Kidney tubule cell (primary cell): Measurements from ENCODE around the gene ARMC3.
A peak's percentile ranks its signal among the peaks of the same experiment; 100 is the strongest.
"Not testable (repeated sequence)": the region's sequence is repeated elsewhere in the genome, so short reads cannot be mapped to it uniquely, and the experiment has no call there.

Experiments
- DNase-seq: peaks from one replicate; pipeline ENCODE4 v3.0.0-alpha.2; 2018; ENCODE audit warnings: low spot score

The ARMC3 gene

GRCh38 chr10:23051278-23051677 is 123.4 kb downstream of the ARMC3 start:
- no peak for DNase-seq

DNA sequence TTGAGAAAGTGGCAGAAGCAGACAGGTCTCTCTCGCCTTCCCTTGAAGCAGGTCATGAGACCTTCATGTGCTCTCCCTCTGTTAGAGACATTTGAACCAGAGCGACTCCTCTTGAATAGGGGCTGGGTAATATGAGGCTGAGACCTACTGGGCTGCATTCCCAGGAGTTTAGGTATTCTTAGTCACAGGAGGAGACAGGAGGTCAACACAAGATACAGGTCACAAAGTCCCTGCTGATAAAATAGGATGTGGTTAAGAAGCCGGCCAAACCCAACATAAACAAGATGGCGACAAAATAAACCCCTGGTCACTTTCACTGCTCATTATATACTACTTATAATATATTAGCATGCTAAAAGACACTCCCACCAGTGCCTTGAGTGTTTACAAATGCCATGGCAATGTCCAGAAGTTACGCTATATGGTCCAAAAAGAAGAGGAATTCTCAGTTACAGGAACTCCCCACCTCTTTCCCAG is 124.0 kb downstream of the ARMC3 start:
- peak; percentile 13 for DNase-seq

- DNase-seq = peak; percentile 38
Measured at GRCh38 chr10:23053036-23053435, 125.2 kb downstream of the ARMC3 start.

DNA sequence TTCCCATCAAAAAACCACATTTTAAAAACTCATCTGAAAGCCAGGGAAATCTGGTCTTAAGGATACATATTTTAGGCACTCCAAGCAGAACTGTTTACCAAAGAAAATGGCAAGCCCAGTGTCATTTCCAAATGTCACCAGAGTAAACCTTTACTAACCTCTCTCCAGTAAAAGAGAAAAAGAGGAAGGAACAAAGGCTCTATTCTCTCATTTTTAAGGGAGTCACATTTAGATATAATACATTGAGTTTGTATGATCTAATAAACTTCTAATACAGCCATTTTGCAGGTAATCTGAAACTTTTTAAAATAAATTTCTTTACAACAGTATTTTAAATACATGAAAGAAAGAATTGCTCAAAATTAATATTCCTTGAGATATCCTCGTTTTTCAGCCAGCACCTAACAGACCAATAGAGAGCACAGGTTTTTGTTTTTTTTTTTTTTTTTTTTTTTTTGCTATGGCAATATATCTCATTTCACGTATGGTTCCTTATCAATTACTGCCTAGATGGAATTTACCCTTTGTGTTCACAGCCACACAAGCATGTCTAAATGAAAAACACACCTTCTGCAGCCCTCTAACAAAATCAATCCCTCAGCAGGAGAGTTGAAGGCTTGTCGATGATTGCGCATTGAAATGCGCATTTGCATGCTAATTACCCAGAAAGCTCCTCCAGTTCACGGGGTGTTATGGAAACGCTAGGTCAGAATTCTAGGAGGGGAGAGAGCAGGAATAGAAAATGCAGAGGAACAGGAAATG is 127.8 kb downstream of the ARMC3 start:
- no peak for DNase-seq

GRCh38 chr10:23056186-23056579 is 128.3 kb downstream of the ARMC3 start:
- no peak for DNase-seq

GRCh38 chr10:23058366-23058765 is 130.5 kb downstream of the ARMC3 start:
- no peak for DNase-seq

- DNase-seq = no peak
Measured at GRCh38 chr10:23060918-23061317, 133.1 kb downstream of the ARMC3 start.

GRCh38 chr10:23063045-23063972 is 135.5 kb downstream of the ARMC3 start:
- peak; percentile 14 for DNase-seq

- DNase-seq = no peak
Measured at GRCh38 chr10:23063973-23064812, 136.3 kb downstream of the ARMC3 start.

GRCh38 chr10:23064813-23065114 is 136.9 kb downstream of the ARMC3 start:
- not testable (repeated sequence) for DNase-seq

GRCh38 chr10:23065181-23065948 is 137.5 kb downstream of the ARMC3 start:
- peak; percentile 83 for DNase-seq

DNA sequence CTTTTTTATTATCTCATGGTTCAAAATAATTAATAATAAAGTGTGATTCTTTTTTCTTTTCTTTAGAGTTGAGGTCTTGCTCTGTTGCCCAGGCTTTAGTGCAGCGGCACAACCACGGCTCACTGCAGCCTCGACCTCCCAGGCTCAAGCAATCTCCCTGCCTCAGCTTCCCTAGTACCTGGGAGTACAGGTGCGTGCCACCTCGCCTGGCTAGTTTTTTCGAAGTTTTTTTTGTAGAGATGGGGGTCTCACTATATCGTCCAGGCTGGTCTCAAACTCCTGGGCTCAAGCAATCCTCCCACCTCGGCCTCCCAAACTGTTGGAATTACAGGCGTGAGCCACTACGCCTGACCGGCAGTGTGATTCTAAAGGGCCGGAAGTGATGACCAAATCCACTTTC is 139.5 kb downstream of the ARMC3 start:
- no peak for DNase-seq

- peak; percentile 77 for DNase-seq
Measured at GRCh38 chr10:23067939-23068775, 140.3 kb downstream of the ARMC3 start.

DNA sequence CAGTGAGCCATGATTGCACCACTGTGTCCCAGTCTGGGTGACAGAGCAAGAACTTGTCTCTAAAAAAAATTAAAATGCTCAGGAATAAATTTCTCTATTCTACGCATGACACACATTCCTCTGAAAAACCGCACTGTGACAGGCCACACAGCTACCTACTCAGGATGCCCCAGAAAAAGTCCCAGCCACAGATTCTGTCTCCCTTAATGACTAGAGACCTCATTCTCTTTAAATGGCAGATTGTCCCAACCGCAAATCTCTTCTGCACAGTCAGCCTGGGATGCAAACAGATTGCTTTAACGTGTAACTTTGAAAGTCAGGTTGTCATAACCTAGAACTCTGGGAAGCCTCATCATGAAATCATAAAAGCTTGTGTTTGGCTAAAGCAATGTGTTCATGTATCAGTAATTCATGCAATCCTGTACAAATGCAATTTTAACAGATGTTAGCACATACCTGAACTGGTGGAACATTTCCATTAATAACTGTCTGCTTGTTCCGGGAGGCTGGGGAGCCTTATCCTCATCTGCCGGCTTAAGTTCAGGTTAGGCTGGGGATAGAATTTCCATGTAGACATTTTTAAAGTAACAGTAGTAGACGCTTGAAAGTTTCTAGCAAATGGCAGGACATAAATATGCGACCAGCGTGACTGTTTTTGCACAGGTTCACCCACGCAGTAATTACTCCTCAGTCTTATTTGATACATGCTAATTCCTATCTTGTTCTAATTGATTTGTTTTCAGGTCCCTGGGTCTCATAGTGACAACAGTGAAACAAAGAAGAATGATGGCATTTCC is 141.4 kb downstream of the ARMC3 start:
- no peak for DNase-seq

DNA sequence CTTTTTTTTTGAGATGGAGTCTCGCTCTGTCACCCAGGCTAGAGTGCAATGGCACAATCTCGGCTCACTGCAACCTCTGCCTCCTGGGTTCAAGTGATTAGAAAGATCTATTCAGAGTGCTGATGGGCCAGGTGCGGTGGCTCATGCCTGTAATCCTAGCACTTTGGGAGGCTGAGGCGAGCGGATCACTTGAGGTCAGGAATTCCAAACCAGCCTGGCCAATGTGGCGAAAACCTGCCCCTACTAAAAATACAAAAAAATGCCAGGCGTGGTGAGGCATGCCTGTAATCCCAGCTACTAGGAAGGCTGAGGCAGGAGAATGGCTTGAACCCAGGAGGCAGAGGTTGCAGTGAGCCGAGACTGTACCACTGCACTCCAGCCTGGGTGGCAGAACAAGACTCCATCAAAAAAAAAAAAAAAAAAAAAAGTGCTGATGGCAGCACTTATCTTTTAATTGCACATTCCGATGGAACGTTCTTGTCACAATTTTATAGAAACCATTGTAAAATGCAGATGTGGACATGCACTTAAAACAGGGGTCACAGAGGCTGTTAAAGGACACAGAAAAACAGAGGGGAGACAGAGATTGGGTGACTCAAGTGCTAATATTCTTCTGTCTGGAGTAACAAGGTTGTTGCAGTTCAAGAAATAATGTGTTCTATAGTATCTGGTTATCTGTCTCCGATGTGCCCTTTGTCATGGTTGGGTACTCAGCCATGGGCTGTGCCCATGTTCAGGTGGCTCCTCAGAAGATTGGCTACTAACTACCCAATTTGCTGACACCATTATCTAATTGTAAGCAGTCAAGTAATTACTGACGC is 142.4 kb downstream of the ARMC3 start:
- not testable (repeated sequence) for DNase-seq

DNA sequence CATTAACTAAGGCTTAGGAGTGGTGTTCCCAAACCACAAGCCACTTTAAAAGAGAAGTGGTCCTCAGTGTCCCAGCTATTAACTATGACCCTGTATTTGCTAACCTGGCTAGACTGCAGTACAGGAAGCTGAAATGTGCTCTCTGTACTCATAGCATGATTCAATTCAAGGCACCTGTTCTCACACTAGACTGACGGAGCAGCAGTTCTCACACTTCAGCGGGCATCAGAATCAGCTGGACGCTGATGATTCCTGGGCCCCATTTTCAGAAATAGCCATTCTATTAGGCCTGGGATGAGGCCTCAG is 143.0 kb downstream of the ARMC3 start:
- no peak for DNase-seq

DNA sequence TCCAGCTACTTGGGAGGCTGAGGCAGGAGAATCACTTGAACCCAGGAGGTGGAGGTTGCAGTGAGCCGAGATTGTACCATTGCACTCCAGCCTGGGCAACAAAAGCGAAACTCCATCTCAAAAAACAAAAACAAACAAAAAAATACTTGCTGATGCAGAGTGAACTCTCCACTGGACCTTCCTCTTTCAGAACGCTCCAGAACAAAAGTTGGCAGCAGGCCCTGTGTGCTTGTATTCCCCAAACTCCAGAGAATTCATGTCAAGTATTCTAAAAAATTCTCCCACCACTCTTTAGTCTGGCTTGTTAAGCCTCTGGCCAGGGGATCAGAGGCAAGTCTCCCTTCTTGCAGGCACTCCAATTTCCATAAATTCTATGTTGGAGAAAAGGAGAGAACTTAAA is 144.7 kb downstream of the ARMC3 start:
- not testable (repeated sequence) for DNase-seq

DNA sequence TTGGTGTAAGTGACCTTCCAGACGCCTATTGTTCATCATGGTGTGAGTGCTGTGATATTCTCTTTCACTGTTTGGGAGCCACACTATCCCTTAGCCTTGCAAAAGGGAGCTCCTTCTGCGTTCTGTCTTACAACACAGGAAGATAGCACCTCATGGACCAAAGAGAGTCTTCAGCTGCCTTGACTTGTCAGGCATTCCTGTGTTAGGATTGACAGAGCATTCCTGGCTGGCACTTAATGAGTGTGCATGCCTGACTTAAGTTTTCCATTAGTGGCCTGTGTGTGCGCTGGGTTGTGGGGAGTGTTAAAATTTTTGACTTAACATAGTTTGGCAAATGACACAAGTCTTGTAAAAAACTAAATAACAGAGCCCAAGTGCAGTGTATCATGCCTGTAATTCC is 145.7 kb downstream of the ARMC3 start:
- no peak for DNase-seq

GRCh38 chr10:23075672-23076071 is 147.8 kb downstream of the ARMC3 start:
- no peak for DNase-seq
